KOPT-K1 (cell line): ENCODE data around the gene KLHL25.

ENCODE experiments used
- H3K27ac ChIP-seq: fragments of 200-600 bp; sonication (generic); 2 replicates; pipeline ENCODE4 v1.5.1; 2016; ENCODE audit warnings: antibody characterized with exemption, mild to moderate bottlenecking, low read depth, low read length; ENCODE audit not compliant: poor library complexity, severe bottlenecking
- H3K36me3 ChIP-seq: fragments of 200-600 bp; sonication (generic); 2 replicates; pipeline ENCODE4 v1.5.1; 2017; ENCODE audit warnings: antibody characterized with exemption, mild to moderate bottlenecking, low read length, moderate library complexity; ENCODE audit not compliant: insufficient read depth
- H3K9me3 ChIP-seq: fragments of 200-600 bp; sonication (generic); 2 replicates; pipeline ENCODE4 v1.5.1; 2017; ENCODE audit warnings: antibody characterized with exemption, low read length, mild to moderate bottlenecking; ENCODE audit not compliant: insufficient read depth, poor library complexity, severe bottlenecking

KLHL25 gene

GRCh38 chr15:85752124-85752475 lies 42.6 kb downstream of the KLHL25 start:
- Histone ChIP-seq H3K9me3 (no peaks in the 10 kb centered on the region), H3K36me3 (peaks cover 22% of the 10 kb centered on the region), H3K27ac (no peak overlapping the region)

DNA sequence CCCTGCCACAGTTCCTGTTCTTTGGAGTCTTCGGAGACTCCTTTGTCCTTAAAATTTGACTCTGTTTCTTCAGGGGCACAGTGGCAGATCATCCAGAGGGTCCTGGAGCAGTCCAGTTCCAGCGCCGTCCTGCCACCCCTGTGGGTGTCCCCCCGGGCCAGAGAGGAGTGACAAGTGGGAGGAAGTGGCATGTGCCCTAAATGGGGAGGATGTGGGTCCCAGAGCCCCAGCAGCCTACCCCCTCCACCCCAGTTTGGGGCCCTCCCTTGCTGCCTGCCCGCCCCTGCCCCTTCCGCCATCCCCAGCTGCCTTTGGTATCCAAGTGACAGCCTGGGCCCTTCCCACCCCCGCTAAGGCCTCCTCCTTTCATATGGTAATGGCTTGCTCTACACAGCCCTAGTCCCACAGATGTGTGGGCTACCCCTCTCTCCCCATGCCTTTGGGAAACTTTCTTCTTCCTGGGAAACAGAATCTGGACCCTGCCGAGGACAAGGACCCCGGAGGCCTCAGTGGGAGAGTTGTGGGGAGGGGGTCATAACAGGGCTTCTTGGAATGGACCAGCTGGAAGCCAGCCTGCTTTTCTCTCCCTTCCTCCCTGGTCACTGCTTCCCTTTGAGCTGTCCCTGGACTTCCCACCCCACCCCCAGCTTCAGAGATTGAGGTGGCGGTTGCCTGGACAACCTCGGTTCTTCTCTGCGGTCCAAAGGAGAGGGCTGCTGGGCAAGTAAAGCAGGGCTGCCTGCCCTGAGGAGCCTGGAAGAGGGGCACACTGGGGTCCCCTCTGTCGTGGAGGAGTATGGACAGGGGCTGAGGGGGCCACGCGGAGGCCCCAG lies 43.2 kb downstream of the KLHL25 start:
- Histone ChIP-seq H3K9me3 (no peaks in the 10 kb centered on the region), H3K27ac (no peak overlapping the region), H3K36me3 (peaks cover 28% of the 10 kb centered on the region)

GRCh38 chr15:85750319-85751290 lies 44.1 kb downstream of the KLHL25 start:
- Histone ChIP-seq H3K27ac (no peak overlapping the region), H3K36me3 (peaks cover 37% of the 10 kb centered on the region), H3K9me3 (no peaks in the 10 kb centered on the region)

DNA sequence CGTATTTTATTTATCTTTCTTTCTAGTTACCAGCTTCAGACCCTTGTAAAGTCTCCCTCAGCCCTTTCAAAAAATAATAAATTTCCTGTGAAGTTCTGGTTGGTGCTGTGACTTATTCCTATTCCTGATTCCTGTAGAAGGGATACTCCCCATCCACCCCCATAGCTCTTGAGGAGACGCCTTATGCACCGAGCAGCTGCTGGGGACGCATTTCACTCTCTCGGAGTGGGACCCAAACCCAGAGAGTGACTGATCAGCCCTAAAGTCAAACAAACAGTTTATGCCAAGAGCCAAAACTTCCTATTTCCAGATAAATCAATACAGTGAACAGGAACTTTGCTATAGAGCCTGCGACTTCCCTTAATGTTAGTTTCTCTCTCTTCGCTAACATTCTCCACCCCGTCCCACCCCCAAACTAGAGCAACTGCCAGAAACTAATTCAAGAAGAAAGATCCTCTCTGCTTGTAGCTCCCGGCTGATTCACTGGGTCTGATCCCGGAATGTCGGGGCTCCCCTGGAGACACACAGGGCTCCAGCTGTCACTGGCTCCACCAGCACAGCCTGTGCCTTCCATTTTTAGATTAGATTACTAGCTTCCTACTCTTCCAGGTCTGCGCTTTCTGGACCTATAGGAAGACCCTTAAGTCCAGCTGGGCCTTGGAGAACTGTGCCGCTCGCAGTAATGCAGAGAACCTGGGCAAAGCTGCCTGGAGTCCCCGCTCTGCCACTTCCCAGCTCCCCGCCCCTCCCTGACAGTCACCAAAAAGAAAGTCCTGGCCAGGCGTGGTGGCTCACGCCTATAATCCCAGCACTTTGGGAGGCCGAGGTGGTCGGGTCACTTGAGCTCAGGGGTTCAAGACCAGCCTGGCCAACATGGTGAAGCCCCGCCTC lies 45.2 kb downstream of the KLHL25 start:
- Histone ChIP-seq H3K36me3 (peaks cover 48% of the 10 kb centered on the region), H3K27ac (no peak overlapping the region), H3K9me3 (no peaks in the 10 kb centered on the region)

GRCh38 chr15:85748729-85749128 lies 46.0 kb downstream of the KLHL25 start:
- no peak overlapping the region for H3K27ac ChIP-seq
- H3K36me3 ChIP-seq: peaks cover 56% of the 10 kb centered on the region
- no peaks in the 10 kb centered on the region for H3K9me3 ChIP-seq

DNA sequence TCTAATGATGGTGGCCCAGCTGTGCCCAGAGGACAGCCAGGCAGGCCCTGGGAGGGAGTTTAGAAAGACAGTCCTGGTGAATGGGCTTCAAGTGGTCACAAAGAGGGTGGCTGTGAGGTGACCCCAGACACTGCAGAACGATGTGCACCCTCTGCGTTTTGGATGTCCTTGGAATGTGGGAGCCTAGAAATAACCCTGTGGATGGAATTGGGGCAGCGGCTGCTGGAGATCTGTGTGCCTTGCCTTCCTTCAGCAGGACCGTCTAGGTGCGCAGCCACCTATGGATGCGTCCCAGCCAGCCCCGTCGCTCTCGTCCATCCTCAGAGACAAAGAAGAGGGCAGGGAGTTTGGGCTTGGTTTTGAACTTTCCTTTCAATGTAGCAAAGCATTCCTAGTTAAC lies 46.5 kb downstream of the KLHL25 start:
- Histone ChIP-seq H3K36me3 (peaks cover 61% of the 10 kb centered on the region), H3K9me3 (no peaks in the 10 kb centered on the region), H3K27ac (no peak overlapping the region)

DNA sequence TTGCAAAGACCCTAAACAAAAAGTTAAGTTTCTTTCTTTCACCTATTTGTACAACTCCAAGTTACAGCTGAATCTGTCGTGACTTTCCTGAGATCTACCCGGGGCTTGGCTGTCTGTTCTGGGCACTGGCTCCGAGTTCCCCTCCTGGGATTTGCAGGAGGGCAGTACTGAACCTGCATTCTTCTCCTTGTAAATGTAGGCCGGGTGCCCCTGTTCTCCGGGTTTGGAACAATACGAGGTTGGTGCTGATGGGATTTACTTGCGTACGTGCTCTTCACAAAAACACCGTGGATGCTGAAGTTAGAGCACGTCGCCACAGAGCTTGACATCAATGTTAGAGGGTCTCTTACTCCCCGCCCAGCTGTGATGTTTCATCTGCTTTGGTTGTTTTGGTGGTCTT lies 48.1 kb downstream of the KLHL25 start:
- H3K9me3 ChIP-seq: no peaks in the 10 kb centered on the region
- H3K27ac ChIP-seq: no peak overlapping the region
- peaks cover 76% of the 10 kb centered on the region for H3K36me3 ChIP-seq

- Histone ChIP-seq H3K36me3 (peaks cover 86% of the 10 kb centered on the region), H3K9me3 (no peaks in the 10 kb centered on the region), H3K27ac (no peak overlapping the region)
Observed at GRCh38 chr15:85745525-85746150, 49.1 kb downstream of the KLHL25 start.

DNA sequence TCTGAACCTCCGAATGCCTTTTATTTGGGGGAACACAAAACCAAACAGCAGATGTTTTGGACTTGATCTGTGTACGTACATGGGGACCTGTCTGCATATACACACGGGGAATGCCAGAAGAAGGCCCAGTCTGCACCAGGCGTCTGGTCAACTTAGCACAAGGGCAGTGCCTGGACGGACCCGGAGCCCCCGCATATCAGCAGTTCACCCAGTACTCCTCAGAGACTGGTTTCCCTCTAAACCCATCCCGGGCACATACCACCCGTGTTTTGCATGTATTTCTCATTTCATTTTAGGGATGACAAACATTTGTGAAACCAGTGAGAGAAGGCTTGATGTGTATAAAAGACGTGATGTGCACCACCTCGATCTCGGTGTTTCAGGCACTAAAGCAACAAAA lies 49.7 kb downstream of the KLHL25 start:
- H3K9me3 ChIP-seq: no peaks in the 10 kb centered on the region
- H3K36me3 ChIP-seq: peaks cover 93% of the 10 kb centered on the region
- H3K27ac ChIP-seq: no peak overlapping the region

DNA sequence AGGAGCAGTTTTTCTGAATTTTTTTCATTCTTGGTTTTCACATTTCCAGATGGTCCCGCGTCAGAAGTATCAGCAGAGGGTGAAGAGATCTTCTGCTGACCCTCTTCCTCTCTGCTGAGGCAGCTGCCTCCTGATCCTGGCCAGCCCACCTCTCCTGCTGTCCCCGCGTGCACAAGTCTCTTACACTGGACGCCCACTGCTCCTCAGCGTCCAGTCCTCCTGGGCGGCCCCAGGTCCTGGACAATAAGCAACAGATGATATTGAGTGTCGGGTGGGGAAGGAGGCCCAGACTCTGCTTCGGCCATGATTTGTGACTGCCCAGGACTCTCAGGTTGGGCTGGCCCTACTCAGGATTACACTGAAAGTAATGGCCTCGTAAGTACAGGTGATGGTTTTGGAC lies 50.1 kb downstream of the KLHL25 start:
- no peak overlapping the region for H3K27ac ChIP-seq
- H3K36me3 ChIP-seq: peaks cover 97% of the 10 kb centered on the region
- no peaks in the 10 kb centered on the region for H3K9me3 ChIP-seq

DNA sequence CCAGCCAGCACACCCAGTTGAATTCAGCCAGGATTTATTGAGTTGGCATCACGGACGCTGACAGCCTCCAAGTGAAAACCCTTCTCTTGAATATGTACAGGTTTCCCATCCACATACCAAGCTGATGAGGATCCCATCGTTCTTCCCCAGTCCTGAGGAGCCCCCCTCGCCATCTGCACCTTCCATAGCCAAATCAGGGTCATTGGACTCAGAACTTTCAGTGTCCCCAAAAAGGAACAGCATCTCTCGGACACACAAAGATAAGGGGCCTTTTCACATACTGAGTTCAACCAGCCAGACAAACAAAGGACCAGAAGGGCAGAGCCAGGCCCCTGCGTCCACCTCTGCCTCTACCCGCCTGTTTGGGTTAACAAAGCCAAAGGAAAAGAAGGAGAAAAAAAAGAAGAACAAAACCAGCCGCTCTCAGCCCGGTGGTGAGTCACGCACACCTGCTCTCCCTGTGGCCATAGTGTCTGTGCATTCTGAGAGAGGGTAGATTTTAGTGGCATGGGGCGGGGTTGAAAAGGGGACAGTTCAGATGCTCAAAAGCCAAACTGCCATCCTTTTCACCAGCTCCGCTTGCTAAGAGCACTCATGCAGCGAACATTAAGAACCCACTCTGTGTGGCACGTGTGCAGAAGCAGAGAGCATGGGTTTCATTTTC lies 51.2 kb downstream of the KLHL25 start:
- no peaks in the 10 kb centered on the region for H3K9me3 ChIP-seq
- no peak overlapping the region for H3K27ac ChIP-seq
- H3K36me3 ChIP-seq: peaks cover 89% of the 10 kb centered on the region

DNA sequence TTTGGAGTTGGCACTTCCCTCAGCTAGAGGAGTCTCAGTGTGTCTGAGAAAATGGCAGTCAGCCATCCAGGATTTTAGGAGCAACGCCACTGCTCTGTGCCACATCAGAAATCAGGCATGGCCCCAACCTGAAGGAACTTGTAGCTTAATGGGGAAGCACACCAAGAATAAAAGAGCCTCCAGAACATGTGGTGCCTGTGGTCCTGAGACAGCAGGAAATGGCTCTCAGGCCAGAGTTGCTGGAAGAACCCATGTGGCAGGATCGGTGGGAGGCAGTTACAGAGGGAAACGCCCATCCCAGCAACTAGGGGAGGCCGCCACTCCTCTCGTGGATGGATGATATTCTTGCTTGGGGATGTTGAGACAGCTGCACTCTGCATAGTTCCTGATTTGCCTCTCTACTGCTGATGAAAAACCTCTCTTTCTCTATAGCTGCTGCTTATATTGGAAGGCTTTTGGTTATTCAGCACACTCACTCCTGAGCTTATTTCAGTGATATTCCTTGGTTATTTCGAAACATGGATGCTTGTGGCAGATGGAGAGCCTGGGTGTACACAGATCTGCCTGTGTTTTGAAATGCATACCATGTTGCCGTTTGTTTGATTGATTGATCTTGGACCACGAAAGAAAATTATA lies 52.4 kb downstream of the KLHL25 start:
- peaks cover 84% of the 10 kb centered on the region for H3K36me3 ChIP-seq
- no peak overlapping the region for H3K27ac ChIP-seq
- H3K9me3 ChIP-seq: no peaks in the 10 kb centered on the region

DNA sequence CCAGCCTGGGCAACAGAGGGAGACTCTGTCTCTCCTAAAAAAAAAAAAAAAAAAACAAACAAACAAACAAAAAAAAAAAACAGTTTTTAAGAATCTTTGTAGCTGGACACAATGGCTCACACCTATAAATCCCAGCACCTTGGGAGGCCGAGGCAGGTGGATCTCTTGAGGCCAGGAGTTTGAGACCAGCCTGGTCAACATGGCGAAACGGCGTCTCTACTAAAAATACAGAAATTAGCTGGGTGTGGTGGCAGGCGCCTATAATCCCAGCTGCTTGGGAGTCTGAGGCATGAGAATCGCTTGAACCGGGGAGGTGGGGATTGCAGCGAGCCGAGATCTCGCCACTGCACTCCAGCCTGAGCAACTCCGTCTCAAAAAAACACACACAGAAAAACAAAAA lies 53.1 kb downstream of the KLHL25 start:
- no peaks in the 10 kb centered on the region for H3K9me3 ChIP-seq
- H3K36me3 ChIP-seq: peaks cover 84% of the 10 kb centered on the region
- no peak overlapping the region for H3K27ac ChIP-seq
